Mononuclear cell (primary cell): Measurements from ENCODE around the gene MIB1. TPM values are rescaled to one million over a fixed set of nuclear protein-coding genes. Genes with fewer than 3 reads are reported as not detected.
"Not testable (repeated sequence)": the region's sequence is repeated elsewhere in the genome, so short reads cannot be mapped to it uniquely, and the experiment has no call there.

Experiments
- H3K27me3 ChIP-seq: 2 replicates; pipeline ENCODE4 v1.6.0; 2011; ENCODE audit warnings: low read length, control low read depth; ENCODE audit not compliant: insufficient read depth
- H3K4me1 ChIP-seq: 2 replicates; pipeline ENCODE4 v1.5.1; 2011; ENCODE audit warnings: mild to moderate bottlenecking, low read length, control low read depth; ENCODE audit not compliant: insufficient read depth
- H3K4me3 ChIP-seq: 2 replicates; pipeline ENCODE4 v1.5.1; 2011; ENCODE audit warnings: mild to moderate bottlenecking, low read length, moderate library complexity
- H3K9me3 ChIP-seq: 2 replicates; pipeline ENCODE4 v1.5.1; 2011; ENCODE audit warnings: low read depth, mild to moderate bottlenecking, control low read depth, low read length
- total RNA-seq: library from RNA; depleted of rRNA; stranded (reverse); fragments of >200 nt; gene quantifications from one replicate; pipeline ENCODE4 v1.2.3, GENCODE V29; 2012

Gene MIB1
- total RNA-seq, 1 donor, result 24.3 TPM

GRCh38 chr18:21735452-21736015 is 5.1 kb upstream of the MIB1 start:
- no peaks in the 10 kb centered on the region for H3K9me3 ChIP-seq

GRCh38 chr18:21736926-21737325 is 3.7 kb upstream of the MIB1 start:
- H3K9me3 ChIP-seq, H3K4me3 ChIP-seq, H3K27me3 ChIP-seq: not testable (repeated sequence)
- peaks cover 11% of the 10 kb centered on the region for H3K4me1 ChIP-seq

More at GRCh38 chr18:21735452-21736015, 5.1 kb upstream of the MIB1 start:
- H3K4me1 ChIP-seq, result peaks cover 7% of the 10 kb centered on the region
- H3K27me3 ChIP-seq, result no peaks in the 10 kb centered on the region
- H3K4me3 ChIP-seq, result no peak overlapping the region

GRCh38 chr18:21739604-21740537 is 721 bp upstream of the MIB1 start:
- Histone ChIP-seq H3K4me1 (peaks cover 26% of the 10 kb centered on the region), H3K9me3 (no peaks in the 10 kb centered on the region), H3K4me3 (peak overlapping the region; percentile 98), H3K27me3 (no peaks in the 10 kb centered on the region)

GRCh38 chr18:21741312-21741561 is 645 bp downstream of the MIB1 start:
- Histone ChIP-seq H3K4me1 (peaks cover 26% of the 10 kb centered on the region), H3K27me3 (no peaks in the 10 kb centered on the region), H3K4me3 (peak overlapping the region; percentile 98)

GRCh38 chr18:21741562-21742314 is 1.1 kb downstream of the MIB1 start:
- peak overlapping the region; percentile 98 for H3K4me3 ChIP-seq

More at GRCh38 chr18:21741312-21741561, 645 bp downstream of the MIB1 start:
- H3K9me3 ChIP-seq, result no peaks in the 10 kb centered on the region

GRCh38 chr18:21742315-21742687 is 1.7 kb downstream of the MIB1 start:
- no peaks in the 10 kb centered on the region for H3K9me3 ChIP-seq
- peak overlapping the region; percentile 98 for H3K4me3 ChIP-seq
- peaks cover 26% of the 10 kb centered on the region for H3K4me1 ChIP-seq
- H3K27me3 ChIP-seq, result no peaks in the 10 kb centered on the region

More at GRCh38 chr18:21741562-21742314, 1.1 kb downstream of the MIB1 start:
- peaks cover 26% of the 10 kb centered on the region for H3K4me1 ChIP-seq
- no peaks in the 10 kb centered on the region for H3K9me3 ChIP-seq
- no peaks in the 10 kb centered on the region for H3K27me3 ChIP-seq

- H3K27me3 ChIP-seq, result no peaks in the 10 kb centered on the region
- H3K4me1 ChIP-seq, result peaks cover 26% of the 10 kb centered on the region
- no peak overlapping the region for H3K4me3 ChIP-seq
- H3K9me3 ChIP-seq, result no peaks in the 10 kb centered on the region
Observed at GRCh38 chr18:21743166-21743832, 2.7 kb downstream of the MIB1 start.

- H3K27me3 ChIP-seq, result no peaks in the 10 kb centered on the region
- H3K4me3 ChIP-seq, result no peak overlapping the region
- no peaks in the 10 kb centered on the region for H3K9me3 ChIP-seq
- H3K4me1 ChIP-seq, result peaks cover 19% of the 10 kb centered on the region
Observed at GRCh38 chr18:21745231-21745630, 4.6 kb downstream of the MIB1 start.

- Histone ChIP-seq H3K27me3 (no peaks in the 10 kb centered on the region), H3K9me3 (no peaks in the 10 kb centered on the region), H3K4me1 (peaks cover 12% of the 10 kb centered on the region), H3K4me3 (no peak overlapping the region)
Observed at GRCh38 chr18:21747268-21747667, 6.7 kb downstream of the MIB1 start.

GRCh38 chr18:21747764-21748693 is 7.4 kb downstream of the MIB1 start:
- Histone ChIP-seq H3K9me3 (no peaks in the 10 kb centered on the region), H3K4me3 (no peak overlapping the region), H3K4me1 (peaks cover 5% of the 10 kb centered on the region), H3K27me3 (no peaks in the 10 kb centered on the region)

GRCh38 chr18:21757833-21758232 is 17.2 kb downstream of the MIB1 start:
- Histone ChIP-seq H3K27me3 (no peaks in the 10 kb centered on the region), H3K9me3 (no peaks in the 10 kb centered on the region), H3K4me1 (peaks cover 5% of the 10 kb centered on the region), H3K4me3 (no peak overlapping the region)

- Histone ChIP-seq H3K4me3 (no peak overlapping the region), H3K4me1 (peaks cover 5% of the 10 kb centered on the region), H3K9me3 (no peaks in the 10 kb centered on the region), H3K27me3 (no peaks in the 10 kb centered on the region)
Observed at GRCh38 chr18:21759836-21760235, 19.2 kb downstream of the MIB1 start.

- Histone ChIP-seq H3K4me1 (peaks cover 5% of the 10 kb centered on the region), H3K9me3 (no peaks in the 10 kb centered on the region), H3K4me3 (no peak overlapping the region), H3K27me3 (no peaks in the 10 kb centered on the region)
Observed at GRCh38 chr18:21760321-21760720, 19.7 kb downstream of the MIB1 start.

GRCh38 chr18:21761471-21762115 is 21.0 kb downstream of the MIB1 start:
- H3K9me3 ChIP-seq, result no peaks in the 10 kb centered on the region
- H3K27me3 ChIP-seq, result no peaks in the 10 kb centered on the region
- H3K4me1 ChIP-seq, result peaks cover 5% of the 10 kb centered on the region
- H3K4me3 ChIP-seq, result no peak overlapping the region
